Measurements from ENCODE around the gene HOXA2.

HOXA2 gene

GRCh38 chr7:27141137-27141922 lies 38.8 kb upstream of the HOXA2 start:
- peak; percentile 56 to 85 for DNase-seq

- no peak for DNase-seq
Measured at GRCh38 chr7:27140126-27140857, 37.8 kb upstream of the HOXA2 start.

- no peak for DNase-seq
Measured at GRCh38 chr7:27139334-27140125, 37.0 kb upstream of the HOXA2 start.

- DNase-seq = no peak
Measured at GRCh38 chr7:27138985-27139333, 36.5 kb upstream of the HOXA2 start.

- no peak for DNase-seq
Measured at GRCh38 chr7:27138472-27138871, 36.0 kb upstream of the HOXA2 start.

- no peak for DNase-seq
Measured at GRCh38 chr7:27137640-27138315, 35.3 kb upstream of the HOXA2 start.

GRCh38 chr7:27134392-27134791 lies 31.9 kb upstream of the HOXA2 start:
- peak; percentile 73 to 76 for DNase-seq

GRCh38 chr7:27133409-27134231 lies 31.1 kb upstream of the HOXA2 start:
- no peak for DNase-seq

- no peak for DNase-seq
Measured at GRCh38 chr7:27132978-27133377, 30.5 kb upstream of the HOXA2 start.

- no peak for DNase-seq
Measured at GRCh38 chr7:27132214-27132613, 29.7 kb upstream of the HOXA2 start.

GRCh38 chr7:27131390-27131819 lies 28.9 kb upstream of the HOXA2 start:
- DNase-seq = no peak

GRCh38 chr7:27130540-27131389 lies 28.3 kb upstream of the HOXA2 start, which contains the start of gene HOXA4:
Gene HOXA4 (minus strand): TSS chr7:27130757. CDS start chr7:27130733, 24 bp downstream.
- no peak for DNase-seq

GRCh38 chr7:27129729-27130539 lies 27.5 kb upstream of the HOXA2 start:
- no peak for DNase-seq

- DNase-seq = no peak
Measured at GRCh38 chr7:27128776-27129728, 26.6 kb upstream of the HOXA2 start.

GRCh38 chr7:27128034-27128433 lies 25.6 kb upstream of the HOXA2 start:
- DNase-seq = no peak

- no peak for DNase-seq
Measured at GRCh38 chr7:27126596-27127327, 24.3 kb upstream of the HOXA2 start.

GRCh38 chr7:27125986-27126394 lies 23.5 kb upstream of the HOXA2 start:
- DNase-seq = no peak

Measured in Kasumi-1 (cell line).